Neural cell (in vitro differentiated cells): Measurements from ENCODE around the gene ANKRD55.

Experiments used
- EZH2 ChIP-seq: fragments of 200-600, 300-800 bp; shearing (Covaris generic), sonication (generic); IDR thresholded peaks from 2 replicates; pipeline ENCODE4 v1.6.1; 2014; ENCODE audit warnings: antibody characterized with exemption, low read length, borderline replicate concordance, mild to moderate bottlenecking; ENCODE audit not compliant: insufficient read depth, poor library complexity, severe bottlenecking
- MXI1 ChIP-seq: fragments of 450-650 bp; conservative IDR thresholded peaks from 2 replicates; pipeline ENCODE4 v1.6.1; 2014; ENCODE audit warnings: antibody characterized with exemption, mild to moderate bottlenecking; ENCODE audit not compliant: poor library complexity, severe bottlenecking
- POLR2AphosphoS5 ChIP-seq: IDR thresholded peaks from 2 replicates; pipeline ENCODE4 v1.6.1; 2012
- SMC3 ChIP-seq: fragments of 450-650 bp; conservative IDR thresholded peaks from 2 replicates; pipeline ENCODE4 v1.6.1; 2014; ENCODE audit warnings: antibody characterized with exemption, mild to moderate bottlenecking, moderate library complexity; ENCODE audit not compliant: poor library complexity
- TF ChIP-seq, protein P1 (sequence below): fragments of 450-650 bp; IDR thresholded peaks from 2 replicates; pipeline ENCODE4 v1.5.1; 2014; ENCODE audit warnings: antibody characterized with exemption, mild to moderate bottlenecking, moderate library complexity; ENCODE audit not compliant: poor library complexity, severe bottlenecking
- TF ChIP-seq, protein P2 (sequence below): IDR thresholded peaks from 2 replicates; pipeline ENCODE4 v1.6.1; 2012; ENCODE audit warnings: borderline replicate concordance

DNA sequence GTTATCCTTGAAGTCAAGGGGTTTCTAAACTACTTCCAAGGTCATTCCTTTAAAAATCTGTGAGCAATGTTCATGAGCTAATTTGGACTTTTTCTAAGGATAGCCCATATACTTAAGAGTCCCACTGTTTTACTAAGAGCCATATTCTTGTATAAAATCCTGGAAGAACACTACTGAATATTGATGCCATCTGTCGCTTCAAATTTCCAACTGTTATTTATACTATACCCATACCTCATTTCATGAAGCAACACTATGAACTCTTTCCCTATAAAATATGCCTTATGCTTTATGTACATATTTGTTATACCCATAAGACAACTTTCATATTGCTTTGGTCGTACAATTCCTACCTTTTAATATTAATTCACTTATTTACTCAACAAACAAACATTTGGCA lies 12.4 kb upstream of the ANKRD55 start:
- TF ChIP-seq POLR2AphosphoS5 (no peak), MXI1 (no peak), EZH2 (no peak), SMC3 (no peak)
- TF ChIP-seq, protein P1, sequence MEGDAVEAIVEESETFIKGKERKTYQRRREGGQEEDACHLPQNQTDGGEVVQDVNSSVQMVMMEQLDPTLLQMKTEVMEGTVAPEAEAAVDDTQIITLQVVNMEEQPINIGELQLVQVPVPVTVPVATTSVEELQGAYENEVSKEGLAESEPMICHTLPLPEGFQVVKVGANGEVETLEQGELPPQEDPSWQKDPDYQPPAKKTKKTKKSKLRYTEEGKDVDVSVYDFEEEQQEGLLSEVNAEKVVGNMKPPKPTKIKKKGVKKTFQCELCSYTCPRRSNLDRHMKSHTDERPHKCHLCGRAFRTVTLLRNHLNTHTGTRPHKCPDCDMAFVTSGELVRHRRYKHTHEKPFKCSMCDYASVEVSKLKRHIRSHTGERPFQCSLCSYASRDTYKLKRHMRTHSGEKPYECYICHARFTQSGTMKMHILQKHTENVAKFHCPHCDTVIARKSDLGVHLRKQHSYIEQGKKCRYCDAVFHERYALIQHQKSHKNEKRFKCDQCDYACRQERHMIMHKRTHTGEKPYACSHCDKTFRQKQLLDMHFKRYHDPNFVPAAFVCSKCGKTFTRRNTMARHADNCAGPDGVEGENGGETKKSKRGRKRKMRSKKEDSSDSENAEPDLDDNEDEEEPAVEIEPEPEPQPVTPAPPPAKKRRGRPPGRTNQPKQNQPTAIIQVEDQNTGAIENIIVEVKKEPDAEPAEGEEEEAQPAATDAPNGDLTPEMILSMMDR: no peak
- TF ChIP-seq, protein P2, sequence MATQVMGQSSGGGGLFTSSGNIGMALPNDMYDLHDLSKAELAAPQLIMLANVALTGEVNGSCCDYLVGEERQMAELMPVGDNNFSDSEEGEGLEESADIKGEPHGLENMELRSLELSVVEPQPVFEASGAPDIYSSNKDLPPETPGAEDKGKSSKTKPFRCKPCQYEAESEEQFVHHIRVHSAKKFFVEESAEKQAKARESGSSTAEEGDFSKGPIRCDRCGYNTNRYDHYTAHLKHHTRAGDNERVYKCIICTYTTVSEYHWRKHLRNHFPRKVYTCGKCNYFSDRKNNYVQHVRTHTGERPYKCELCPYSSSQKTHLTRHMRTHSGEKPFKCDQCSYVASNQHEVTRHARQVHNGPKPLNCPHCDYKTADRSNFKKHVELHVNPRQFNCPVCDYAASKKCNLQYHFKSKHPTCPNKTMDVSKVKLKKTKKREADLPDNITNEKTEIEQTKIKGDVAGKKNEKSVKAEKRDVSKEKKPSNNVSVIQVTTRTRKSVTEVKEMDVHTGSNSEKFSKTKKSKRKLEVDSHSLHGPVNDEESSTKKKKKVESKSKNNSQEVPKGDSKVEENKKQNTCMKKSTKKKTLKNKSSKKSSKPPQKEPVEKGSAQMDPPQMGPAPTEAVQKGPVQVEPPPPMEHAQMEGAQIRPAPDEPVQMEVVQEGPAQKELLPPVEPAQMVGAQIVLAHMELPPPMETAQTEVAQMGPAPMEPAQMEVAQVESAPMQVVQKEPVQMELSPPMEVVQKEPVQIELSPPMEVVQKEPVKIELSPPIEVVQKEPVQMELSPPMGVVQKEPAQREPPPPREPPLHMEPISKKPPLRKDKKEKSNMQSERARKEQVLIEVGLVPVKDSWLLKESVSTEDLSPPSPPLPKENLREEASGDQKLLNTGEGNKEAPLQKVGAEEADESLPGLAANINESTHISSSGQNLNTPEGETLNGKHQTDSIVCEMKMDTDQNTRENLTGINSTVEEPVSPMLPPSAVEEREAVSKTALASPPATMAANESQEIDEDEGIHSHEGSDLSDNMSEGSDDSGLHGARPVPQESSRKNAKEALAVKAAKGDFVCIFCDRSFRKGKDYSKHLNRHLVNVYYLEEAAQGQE: no peak
